AG09319 (cell line): ENCODE results near the gene GIPC3.

Experiments used
- DNase-seq: peaks from one replicate; pipeline ENCODE4 v3.0.0-alpha.2; 2010; ENCODE audit warnings: low read depth; ENCODE audit errors: extremely low read depth
- TF ChIP-seq, protein P1 (sequence below): IDR thresholded peaks from 2 replicates; pipeline ENCODE4 v1.5.1; 2011; ENCODE audit warnings: low read depth, mild to moderate bottlenecking, inconsistent platforms, low read length, moderate library complexity

Gene GIPC3

DNA sequence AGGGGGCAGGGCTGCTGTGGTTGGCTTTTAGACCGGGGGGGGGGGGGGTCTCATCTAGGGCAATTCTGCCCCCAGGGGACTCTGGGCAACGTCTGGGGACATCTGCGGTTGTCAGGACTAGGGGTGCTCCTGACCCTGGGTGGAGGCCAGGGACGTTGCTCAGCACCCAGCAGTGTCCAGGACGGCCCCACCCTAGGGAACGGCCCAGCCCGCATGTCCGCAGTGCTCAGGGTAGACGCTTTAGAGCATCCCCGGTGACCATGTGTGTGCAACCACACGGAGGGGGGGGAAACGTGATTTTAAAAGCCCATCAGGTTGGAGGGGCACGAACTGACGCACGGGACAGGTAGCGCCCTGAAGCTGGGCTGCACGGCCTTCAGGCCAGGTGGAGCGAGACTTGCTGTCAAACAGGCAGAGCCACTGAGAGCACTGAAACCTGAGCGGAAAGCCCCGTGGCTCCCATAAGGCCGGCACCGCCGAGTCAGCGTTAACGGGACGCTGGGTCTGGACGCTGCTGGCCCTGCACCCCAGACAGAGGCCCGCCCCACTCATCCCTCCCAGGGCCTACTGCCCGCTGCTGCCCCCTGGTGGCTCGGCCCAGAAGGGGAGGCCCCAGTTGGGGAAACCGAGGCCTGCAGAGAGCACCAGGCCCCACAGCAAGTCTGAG lies 33.0 kb downstream of the GIPC3 start:
- no peak for DNase-seq
- TF ChIP-seq, protein P1, sequence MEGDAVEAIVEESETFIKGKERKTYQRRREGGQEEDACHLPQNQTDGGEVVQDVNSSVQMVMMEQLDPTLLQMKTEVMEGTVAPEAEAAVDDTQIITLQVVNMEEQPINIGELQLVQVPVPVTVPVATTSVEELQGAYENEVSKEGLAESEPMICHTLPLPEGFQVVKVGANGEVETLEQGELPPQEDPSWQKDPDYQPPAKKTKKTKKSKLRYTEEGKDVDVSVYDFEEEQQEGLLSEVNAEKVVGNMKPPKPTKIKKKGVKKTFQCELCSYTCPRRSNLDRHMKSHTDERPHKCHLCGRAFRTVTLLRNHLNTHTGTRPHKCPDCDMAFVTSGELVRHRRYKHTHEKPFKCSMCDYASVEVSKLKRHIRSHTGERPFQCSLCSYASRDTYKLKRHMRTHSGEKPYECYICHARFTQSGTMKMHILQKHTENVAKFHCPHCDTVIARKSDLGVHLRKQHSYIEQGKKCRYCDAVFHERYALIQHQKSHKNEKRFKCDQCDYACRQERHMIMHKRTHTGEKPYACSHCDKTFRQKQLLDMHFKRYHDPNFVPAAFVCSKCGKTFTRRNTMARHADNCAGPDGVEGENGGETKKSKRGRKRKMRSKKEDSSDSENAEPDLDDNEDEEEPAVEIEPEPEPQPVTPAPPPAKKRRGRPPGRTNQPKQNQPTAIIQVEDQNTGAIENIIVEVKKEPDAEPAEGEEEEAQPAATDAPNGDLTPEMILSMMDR = peak; percentile 96

DNA sequence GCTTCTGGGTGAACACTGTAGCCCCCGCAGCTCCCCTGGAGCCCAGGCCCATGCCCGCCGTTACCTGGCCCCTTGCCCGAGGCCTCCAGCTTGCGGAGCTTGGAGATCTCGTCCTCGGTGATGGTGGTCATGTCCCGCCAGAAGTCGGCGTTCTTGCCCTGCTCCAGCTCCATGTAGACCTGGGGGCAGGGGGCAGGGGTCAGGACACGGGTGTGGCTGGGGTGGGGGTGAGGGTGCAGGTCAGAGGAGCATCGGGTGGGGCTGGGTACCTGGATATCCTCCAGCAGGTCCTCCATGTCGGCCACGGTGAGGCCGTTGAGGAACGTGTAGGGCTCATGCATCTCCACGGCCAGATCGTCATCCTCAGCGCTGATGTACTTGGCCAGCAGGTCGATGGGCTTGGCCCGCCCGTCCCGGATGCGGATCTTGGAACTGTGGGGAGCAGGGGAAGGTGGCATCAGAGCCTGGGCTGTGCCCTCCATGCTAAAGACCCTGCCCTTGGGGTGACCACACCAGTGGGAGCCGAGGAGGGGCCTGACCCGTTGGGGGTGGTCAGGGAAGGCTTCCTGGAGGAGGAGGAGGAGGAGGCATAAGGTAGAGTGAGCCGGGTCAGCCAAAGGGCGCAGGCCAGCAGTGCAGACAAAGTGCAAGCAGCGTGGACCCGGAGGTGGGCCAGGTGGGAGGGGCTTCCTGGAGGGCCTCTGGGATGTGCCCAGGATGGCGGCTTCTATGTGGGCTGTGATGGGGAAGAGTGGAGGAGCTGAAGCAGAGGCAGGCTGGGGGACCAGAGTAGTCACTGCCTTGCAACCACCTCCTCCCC lies 33.7 kb downstream of the GIPC3 start:
- TF ChIP-seq, protein P1 = no peak
- DNase-seq = no peak

DNA sequence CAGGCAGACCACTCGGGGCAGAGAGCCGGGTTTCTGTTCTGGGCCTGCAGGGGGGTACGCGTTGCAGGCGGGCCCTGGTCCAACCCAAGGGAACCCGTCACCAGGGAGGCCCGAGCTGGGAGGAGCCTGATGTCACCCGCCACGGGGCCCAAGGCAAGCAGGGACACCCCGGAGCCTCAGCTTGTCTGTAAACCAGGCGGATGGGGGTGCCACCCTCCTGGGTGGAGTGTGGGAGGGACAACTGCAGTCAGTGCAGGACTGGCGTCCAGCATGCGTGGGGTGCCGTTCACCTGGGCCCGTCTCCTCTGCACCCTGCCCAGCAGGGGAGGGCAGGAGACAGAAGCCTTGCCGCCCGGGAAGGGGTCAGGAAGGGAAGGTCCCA lies 34.3 kb downstream of the GIPC3 start:
- TF ChIP-seq, protein P1 = no peak
- no peak for DNase-seq

DNA sequence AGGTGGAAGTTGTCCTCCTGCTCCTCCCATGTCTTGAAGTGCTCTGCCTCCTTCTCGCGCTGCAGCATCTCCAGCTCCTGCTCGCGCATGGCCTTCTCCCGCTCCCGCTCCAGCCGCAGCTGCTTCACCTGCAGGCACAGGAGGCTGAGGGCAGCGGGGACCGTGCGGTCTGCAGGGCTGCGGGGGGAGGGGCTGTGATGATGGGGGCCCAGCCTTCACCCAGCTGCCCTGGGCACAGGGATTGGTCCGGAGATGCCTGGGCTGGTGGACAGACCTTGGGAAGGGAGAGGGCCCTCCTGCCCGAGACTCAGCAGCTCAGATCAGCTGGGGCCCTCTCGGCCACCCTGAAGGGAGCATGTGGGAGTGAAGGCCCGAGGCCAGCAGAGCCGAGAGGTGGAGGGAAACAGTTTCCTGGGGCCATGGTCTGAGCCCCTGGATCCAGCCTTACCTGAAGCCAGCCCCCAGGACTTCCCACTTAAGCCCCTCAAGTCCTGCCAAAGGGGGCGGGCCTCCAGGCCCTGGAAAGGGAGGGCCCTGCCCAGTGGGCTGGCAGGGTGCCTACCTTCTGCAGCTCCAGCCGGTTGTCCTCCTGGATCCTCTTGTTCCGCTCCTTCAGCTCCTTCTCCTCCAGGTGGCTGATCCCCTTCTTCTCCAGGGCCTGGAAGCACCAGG lies 35.0 kb downstream of the GIPC3 start:
- TF ChIP-seq, protein P1 = no peak
- DNase-seq = no peak

DNA sequence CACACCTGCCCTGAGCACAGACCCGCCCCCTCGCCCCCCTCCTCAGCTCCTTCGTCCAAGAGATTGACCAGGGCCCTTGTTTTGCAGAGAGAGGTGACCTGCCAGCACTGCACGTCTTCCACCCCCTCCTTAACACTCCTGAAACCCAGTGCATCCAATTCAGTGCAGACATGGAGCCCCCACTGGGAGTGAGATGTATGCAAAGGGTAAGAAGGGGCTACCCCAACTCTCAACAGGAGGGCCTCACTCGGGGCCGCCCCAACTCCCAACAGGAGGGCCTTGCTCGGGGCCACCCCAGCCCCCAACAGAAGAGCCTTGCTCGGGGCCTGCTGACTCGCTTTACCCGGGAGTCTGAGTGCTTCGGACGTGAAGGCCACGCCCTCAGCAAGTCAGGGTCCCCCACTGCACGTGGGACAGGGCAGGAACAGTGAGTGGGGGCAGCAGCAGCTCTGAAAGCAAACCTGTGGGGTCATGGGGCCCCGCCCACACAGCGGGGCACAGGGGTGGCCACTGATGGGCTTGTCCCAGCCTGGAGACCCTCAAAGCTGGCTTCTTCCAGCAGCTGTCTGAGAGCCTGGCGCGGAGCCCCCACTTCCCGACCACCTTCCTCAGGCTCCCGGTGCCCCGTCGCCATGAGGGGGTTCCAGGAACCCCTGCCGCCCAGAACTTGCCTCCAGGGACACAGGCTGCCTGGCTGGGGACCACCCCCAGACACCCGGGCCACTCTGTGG lies 35.7 kb downstream of the GIPC3 start:
- no peak for DNase-seq
- TF ChIP-seq, protein P1 = no peak

DNA sequence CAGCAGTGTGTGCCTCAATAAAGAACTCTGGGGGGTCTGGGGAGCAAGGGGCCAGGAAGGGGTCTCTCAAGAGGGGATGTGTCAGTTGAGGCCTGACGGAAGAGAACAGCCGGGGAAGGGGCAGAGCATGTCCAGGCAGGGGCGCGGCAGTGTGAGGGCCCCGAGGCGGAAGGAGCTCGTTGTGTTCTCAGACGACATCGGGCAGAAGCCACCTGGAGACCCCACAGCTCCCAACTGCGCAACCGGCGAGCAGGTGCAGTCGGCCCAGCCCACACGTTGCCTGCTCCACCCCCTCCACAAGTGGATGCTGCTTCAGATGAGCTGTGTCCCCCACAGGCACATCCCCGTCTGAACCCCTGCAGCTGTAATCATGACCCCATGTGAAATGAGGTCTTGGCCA lies 36.4 kb downstream of the GIPC3 start:
- DNase-seq = no peak
- TF ChIP-seq, protein P1 = no peak

DNA sequence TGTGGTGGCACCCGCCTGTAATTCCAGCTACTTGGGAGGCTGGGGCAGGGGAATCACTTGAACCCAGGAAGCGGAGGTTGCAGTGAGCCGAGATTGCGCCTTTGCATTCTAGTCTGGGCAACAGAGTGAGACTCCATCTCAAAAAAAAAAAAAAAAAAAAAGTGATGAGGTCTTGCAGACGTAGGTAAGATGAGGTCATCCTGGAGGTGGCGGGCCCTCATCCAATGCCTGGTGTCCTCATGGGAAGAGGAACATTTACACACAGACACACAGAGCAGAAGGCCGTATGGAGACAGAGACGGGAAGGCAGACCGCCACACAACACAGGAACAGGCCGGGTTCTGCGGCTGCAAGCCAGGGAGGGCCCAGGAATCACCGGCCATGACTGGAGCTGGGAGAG lies 36.9 kb downstream of the GIPC3 start:
- TF ChIP-seq, protein P1 = no peak
- DNase-seq = no peak
